22Rv1 (cell line): Measurements from ENCODE around the gene ITSN2.

Experiments used
- CTCF ChIP-seq: fragments of 450-650 bp; IDR thresholded peaks from 2 replicates; pipeline ENCODE4 v1.5.1; 2017; ENCODE audit warnings: mild to moderate bottlenecking
- ZFX ChIP-seq: fragments of 450-650 bp; IDR thresholded peaks from 2 replicates; pipeline ENCODE4 v1.6.1; 2017; ENCODE audit warnings: antibody characterized with exemption, borderline replicate concordance

DNA sequence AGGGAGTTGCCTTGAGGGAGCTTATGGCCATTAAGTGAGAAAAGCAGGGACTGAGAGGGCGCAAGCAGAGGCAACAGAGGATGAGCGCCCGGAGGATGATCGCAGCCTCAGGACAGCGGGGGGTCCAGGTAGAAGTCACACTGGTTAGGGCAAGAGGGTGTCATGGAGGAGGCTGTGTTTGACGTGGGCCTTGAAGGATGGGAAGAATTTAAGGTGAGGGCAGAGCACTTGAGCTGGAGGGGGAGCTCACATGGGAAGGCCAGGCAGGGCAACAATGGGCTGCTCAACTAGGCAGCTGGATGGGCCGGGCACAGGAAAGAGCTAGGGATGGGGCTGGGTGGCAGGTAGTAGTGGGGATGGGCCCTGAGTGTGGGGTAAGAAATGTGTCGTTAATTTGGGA, 153.6 kb downstream of the ITSN2 start:
- no peak for TF ChIP-seq CTCF
- no peak for TF ChIP-seq ZFX
